NCI-H1930 (cell line): ENCODE data around the gene EXOSC1.
A peak's percentile ranks its signal among the peaks of the same experiment; 100 is the strongest.
"Not testable (repeated sequence)": the region's sequence is repeated elsewhere in the genome, so short reads cannot be mapped to it uniquely, and the experiment has no call there.

Experiments
- DNase-seq, 2 experiments: peaks; one replicate each; lab custom pipeline; 2025; lab: John Stamatoyannopoulos, UW

Gene EXOSC1

GRCh38 chr10:97407952-97408248 lies 37.9 kb downstream of the EXOSC1 start:
- no peak for DNase-seq

- peak; percentile 73 to 75 for DNase-seq
These were observed 38.4 kb downstream of the EXOSC1 start for GRCh38 chr10:97407211-97407951.

DNA sequence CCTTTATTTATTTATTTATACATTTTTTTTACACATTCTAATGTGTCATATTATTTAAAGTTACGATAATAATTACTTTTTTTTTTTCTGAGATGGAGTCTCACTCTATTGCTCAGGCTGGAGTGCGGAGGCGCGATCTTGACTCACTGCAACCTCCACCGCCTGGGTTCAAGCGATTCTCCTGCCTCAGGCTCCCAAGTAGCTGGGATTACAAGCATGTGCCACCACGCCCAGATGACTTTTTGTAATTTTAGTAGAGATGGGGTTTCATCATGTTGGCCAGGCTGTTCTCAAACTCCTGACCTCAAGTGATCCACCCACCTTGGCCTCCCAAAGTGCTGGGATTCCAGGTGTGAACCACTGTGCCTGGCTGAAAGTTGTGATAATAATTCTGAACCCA lies 39.3 kb downstream of the EXOSC1 start:
- DNase-seq, result not testable (repeated sequence)

DNA sequence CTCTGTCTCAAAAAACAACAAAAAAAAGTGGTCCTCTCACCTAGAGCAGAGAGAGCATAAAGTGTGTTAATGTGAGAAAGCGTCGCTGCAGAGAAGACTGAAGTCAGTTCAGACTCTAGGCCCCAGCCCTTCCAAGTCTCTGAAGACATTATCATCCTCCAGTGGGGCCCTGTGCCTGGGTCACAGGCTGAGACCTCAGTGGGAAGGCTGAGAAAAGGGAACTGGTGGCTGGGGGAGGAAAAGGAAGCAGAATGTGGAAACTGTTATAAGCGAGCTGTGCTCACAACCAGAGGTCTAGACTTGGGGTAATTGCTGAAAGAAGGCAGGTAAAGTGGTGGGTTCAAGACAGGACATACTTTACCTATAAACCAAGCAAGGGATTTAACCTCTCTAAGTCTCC lies 39.7 kb downstream of the EXOSC1 start:
- no peak for DNase-seq

- no peak for DNase-seq
These were observed 41.8 kb downstream of the EXOSC1 start for GRCh38 chr10:97404044-97404443.

DNA sequence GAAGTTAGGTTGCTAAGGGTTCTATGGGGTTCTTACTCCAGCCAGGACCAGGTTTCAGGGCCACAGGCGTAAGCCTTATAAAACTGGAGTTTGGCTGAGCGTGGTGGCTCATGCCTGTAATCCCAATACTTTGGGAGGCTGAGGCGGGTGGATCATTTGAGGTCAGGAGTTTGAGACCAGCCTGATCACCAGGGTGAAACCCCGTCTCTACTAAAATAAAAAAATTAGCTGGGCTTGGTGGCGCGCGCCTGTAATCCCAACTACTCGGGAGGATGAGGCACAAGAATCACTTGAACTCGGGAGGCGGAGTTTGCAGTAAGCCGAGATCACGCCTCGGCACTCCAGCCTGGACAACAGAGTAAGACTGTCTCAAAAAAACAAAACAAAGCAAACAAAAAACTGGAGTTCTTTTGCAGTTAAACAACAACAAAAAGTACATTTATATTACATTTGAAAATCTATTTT lies 44.3 kb downstream of the EXOSC1 start:
- no peak for DNase-seq

DNA sequence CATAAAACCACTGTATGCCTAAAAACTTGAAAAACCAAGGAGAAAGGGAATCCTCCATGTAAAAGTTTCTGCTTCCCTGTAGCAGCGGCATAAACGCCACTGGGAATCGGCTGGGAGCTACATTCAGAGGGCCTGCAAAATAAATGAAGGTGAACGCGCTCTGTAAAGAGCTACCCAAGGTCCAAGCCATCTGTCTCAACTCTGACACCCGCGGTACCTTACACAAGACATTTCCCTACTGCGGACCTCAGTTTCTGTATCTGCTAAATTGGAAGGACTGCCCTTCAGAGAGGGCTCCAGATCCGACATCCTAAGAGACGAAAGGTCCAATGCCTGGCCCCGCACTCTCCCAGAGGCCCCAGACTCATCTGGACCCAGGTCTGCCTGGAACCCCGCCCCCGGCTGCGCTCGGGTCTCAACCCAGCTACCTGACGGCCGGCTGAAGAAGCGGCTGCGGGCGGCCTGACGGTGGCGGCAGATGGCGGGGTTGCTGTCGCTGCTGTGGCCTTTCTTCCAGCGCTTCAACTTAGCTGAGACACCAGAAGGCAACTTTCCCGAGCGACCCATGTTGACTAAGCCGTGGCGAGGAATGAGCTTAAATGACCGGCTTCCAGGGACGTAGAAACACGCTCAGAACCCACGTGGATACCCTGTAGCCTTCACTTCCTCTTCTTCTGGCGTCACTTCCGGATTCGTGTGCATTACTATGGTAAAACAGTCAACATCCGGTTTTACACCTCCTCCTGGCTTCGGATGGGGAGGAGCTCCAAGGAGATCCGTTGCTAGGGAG lies 44.9 kb downstream of the EXOSC1 start, which contains the start of gene RRP12:
Gene RRP12, minus strand, starts transcription at position 676 of the 790 bp plus-strand sequence. Its CDS starts 109 bp downstream, at position 567.
- peak; percentile 76 to 90 for DNase-seq

GRCh38 chr10:97399843-97400545 lies 45.8 kb downstream of the EXOSC1 start:
- no peak for DNase-seq

- no peak for DNase-seq
These were observed 49.8 kb downstream of the EXOSC1 start for GRCh38 chr10:97396056-97396455.

GRCh38 chr10:97393034-97393573 lies 52.7 kb downstream of the EXOSC1 start:
- no peak for DNase-seq

DNA sequence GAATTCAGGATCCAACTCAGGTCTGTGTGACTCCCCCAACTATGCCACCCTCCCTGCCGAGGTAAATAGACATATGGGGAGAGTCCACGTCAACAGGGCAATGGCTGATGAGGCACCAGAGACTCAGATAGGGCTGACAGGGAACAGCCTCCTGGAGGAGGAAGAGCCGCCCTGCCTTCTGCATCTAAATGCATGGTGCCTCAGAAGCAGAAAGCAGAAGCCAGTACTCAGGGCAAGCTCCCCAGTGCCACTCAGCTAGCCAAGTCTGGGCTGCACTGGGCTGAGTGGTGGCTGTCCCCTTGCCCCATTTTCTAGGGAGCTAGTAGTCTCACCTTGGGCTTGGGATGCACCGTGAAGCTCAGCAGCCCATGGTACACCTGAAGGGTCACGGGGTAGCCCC lies 55.7 kb downstream of the EXOSC1 start:
- DNase-seq, result no peak

- DNase-seq, result no peak
These were observed 57.7 kb downstream of the EXOSC1 start for GRCh38 chr10:97388152-97388551.
